Mesenchymal stem cell (in vitro differentiated cells and primary cell): ENCODE measurements around the gene NMNAT3.

Source experiments
- DNase-seq: peaks from one replicate; pipeline ENCODE4 v3.0.0-alpha.2; 2013
- H2AFZ ChIP-seq: one replicate; pipeline ENCODE4 v1.6.1; 2013; ENCODE audit warnings: low read depth, mild to moderate bottlenecking, control low read depth, inconsistent platforms, low read length, moderate library complexity
- H2AK5ac ChIP-seq: 2 replicates; pipeline ENCODE4 v1.6.1; 2013; ENCODE audit warnings: low read length, moderate library complexity, mild to moderate bottlenecking, inconsistent platforms; ENCODE audit not compliant: severe bottlenecking
- H2BK120ac ChIP-seq: one replicate; pipeline ENCODE4 v1.6.1; 2013; ENCODE audit warnings: low read depth, mild to moderate bottlenecking, inconsistent platforms, low read length, moderate library complexity
- H2BK12ac ChIP-seq, 2 experiments: one replicate each; pipeline ENCODE4 v1.6.1; 2013; ENCODE audit warnings: inconsistent platforms in 2 of 2, low read length in 2 of 2, mild to moderate bottlenecking in 2 of 2, moderate library complexity in 2 of 2, control low read depth in 1 of 2
- H2BK15ac ChIP-seq: one replicate; pipeline ENCODE4 v1.6.1; 2013; ENCODE audit warnings: mild to moderate bottlenecking, low read depth, inconsistent platforms; ENCODE audit not compliant: poor library complexity, severe bottlenecking
- H2BK5ac ChIP-seq: 2 replicates; pipeline ENCODE4 v1.6.1; 2013; ENCODE audit warnings: low read depth, mild to moderate bottlenecking, low read length, control low read depth, inconsistent platforms; ENCODE audit not compliant: poor library complexity, severe bottlenecking
- H3K14ac ChIP-seq, 2 experiments: one replicate each; pipeline ENCODE4 v1.6.1; 2013; ENCODE audit warnings: inconsistent platforms in 2 of 2, low read length in 2 of 2, control low read depth in 1 of 2, mild to moderate bottlenecking in 1 of 2, moderate library complexity in 1 of 2
- H3K18ac ChIP-seq, 2 experiments: one replicate each; pipeline ENCODE4 v1.6.1; 2013; ENCODE audit warnings: inconsistent platforms in 2 of 2, low read length in 2 of 2, control low read depth in 1 of 2, low read depth in 1 of 2, mild to moderate bottlenecking in 1 of 2
- H3K23ac ChIP-seq, 2 experiments: one replicate each; pipeline ENCODE4 v1.6.1; 2013; ENCODE audit warnings: inconsistent platforms in 2 of 2, low read length in 2 of 2, mild to moderate bottlenecking in 2 of 2, moderate library complexity in 2 of 2, control low read depth in 1 of 2
- H3K27ac ChIP-seq: 2 replicates; pipeline ENCODE4 v1.5.1; 2013; ENCODE audit warnings: mild to moderate bottlenecking, moderate library complexity, low read length, control low read depth, inconsistent platforms; ENCODE audit not compliant: poor library complexity, severe bottlenecking
- H3K27me3 ChIP-seq, 2 experiments: 2 replicates each; pipeline versions ENCODE4 v1.6.1 to v1.7.0; 2013; ENCODE audit warnings: low read length in 2 of 2, mild to moderate bottlenecking in 2 of 2, moderate library complexity in 2 of 2, control low read depth in 1 of 2, inconsistent platforms in 1 of 2; ENCODE audit not compliant: control insufficient read depth in 1 of 2, insufficient read depth in 1 of 2
- H3K36me3 ChIP-seq, 2 experiments: 2 replicates each; pipeline versions ENCODE4 v1.6.1 to v1.7.0; 2013; ENCODE audit warnings: low read length in 2 of 2, control low read depth in 1 of 2, inconsistent platforms in 1 of 2, low read depth in 1 of 2, mild to moderate bottlenecking in 1 of 2; ENCODE audit not compliant: insufficient read depth in 2 of 2, control insufficient read depth in 1 of 2
- H3K4ac ChIP-seq, 2 experiments: one replicate each; pipeline ENCODE4 v1.6.1; 2013; ENCODE audit warnings: inconsistent platforms in 2 of 2, low read length in 2 of 2, mild to moderate bottlenecking in 2 of 2, moderate library complexity in 2 of 2, control low read depth in 1 of 2, low read depth in 1 of 2
- H3K4me1 ChIP-seq: 2 replicates; pipeline ENCODE4 v1.6.1; 2013; ENCODE audit warnings: low read depth, low read length, control low read depth; ENCODE audit not compliant: control insufficient read depth, insufficient read depth
- H3K4me2 ChIP-seq: 2 replicates; pipeline ENCODE4 v1.6.1; 2013; ENCODE audit warnings: low read length, mild to moderate bottlenecking, inconsistent platforms; ENCODE audit not compliant: poor library complexity, severe bottlenecking
- H3K4me3 ChIP-seq, 2 experiments: 2 replicates each; pipeline versions ENCODE4 v1.5.1 to v1.7.0; 2013; ENCODE audit warnings: low read length in 2 of 2, mild to moderate bottlenecking in 2 of 2, control low read depth in 1 of 2, low read depth in 1 of 2; ENCODE audit not compliant: insufficient read depth in 1 of 2
- H3K79me1 ChIP-seq: replicated peaks from 2 replicates; pipeline ENCODE4 v1.6.1; 2013; ENCODE audit warnings: mild to moderate bottlenecking, control low read depth, low read length, inconsistent platforms; ENCODE audit not compliant: poor library complexity, severe bottlenecking
- H3K9ac ChIP-seq: 2 replicates; pipeline ENCODE4 v1.7.0; 2013; ENCODE audit warnings: mild to moderate bottlenecking, low read length, moderate library complexity
- H3K9me3 ChIP-seq: 2 replicates; pipeline ENCODE4 v1.7.0; 2013; ENCODE audit warnings: mild to moderate bottlenecking, low read length; ENCODE audit not compliant: control insufficient read depth
- H4K8ac ChIP-seq: one replicate; pipeline ENCODE4 v1.6.1; 2013; ENCODE audit warnings: inconsistent platforms, mild to moderate bottlenecking, low read length, moderate library complexity
- H4K91ac ChIP-seq: one replicate; pipeline ENCODE4 v1.6.1; 2013; ENCODE audit warnings: mild to moderate bottlenecking, low read length, inconsistent platforms
- WGBS: methylation state at CpG from one replicate; pipeline ENCODE4 v1.1.7; 2013; ENCODE audit warnings: mixed read lengths; 5-methylcytosine and 5-hydroxymethylcytosine counted together

The NMNAT3 gene

GRCh38 chr3:139671863-139672646, 5.7 kb downstream of the NMNAT3 start:
- H2BK5ac ChIP-seq: no peak overlapping the region
- no peak overlapping the region for H3K23ac ChIP-seq
- H3K4me2 ChIP-seq: no peak overlapping the region
- H3K9ac ChIP-seq: no peak overlapping the region
- no peak overlapping the region for H2BK12ac ChIP-seq
- H3K36me3 ChIP-seq: no peaks in the 10 kb centered on the region
- 57% methylated on average over 7 of the region's 7 CpGs for WGBS
- H2AK5ac ChIP-seq: no peak overlapping the region
- no peak overlapping the region for H3K4me3 ChIP-seq
- H3K4me1 ChIP-seq: peaks cover under 1% of the 10 kb centered on the region
- H3K9me3 ChIP-seq: no peaks in the 10 kb centered on the region
- no peak overlapping the region for H4K91ac ChIP-seq
- DNase-seq: no peak
- H3K27ac ChIP-seq: no peak overlapping the region
- no peaks in the 10 kb centered on the region for H3K79me1 ChIP-seq
- H2BK120ac ChIP-seq: no peak overlapping the region
- H2AFZ ChIP-seq: no peak overlapping the region
- no peak overlapping the region for H2BK15ac ChIP-seq
- peaks cover 16 to 29% of the 10 kb centered on the region in 2 experiments for H3K27me3 ChIP-seq
- no peak overlapping the region for H3K18ac ChIP-seq
- no peak overlapping the region for H4K8ac ChIP-seq
- H3K14ac ChIP-seq: no peak overlapping the region
- H3K4ac ChIP-seq: no peak overlapping the region

- no peak overlapping the region for H2BK12ac ChIP-seq
- H2AK5ac ChIP-seq: no peak overlapping the region
- DNase-seq: no peak
- H4K8ac ChIP-seq: no peak overlapping the region
- no peak overlapping the region for H4K91ac ChIP-seq
- no peak overlapping the region for H3K14ac ChIP-seq
- no peak overlapping the region for H3K9ac ChIP-seq
- no peak overlapping the region for H3K4me2 ChIP-seq
- no peaks in the 10 kb centered on the region for H3K4me1 ChIP-seq
- H3K4me3 ChIP-seq: no peak overlapping the region
- no peak overlapping the region for H3K27ac ChIP-seq
- H2BK15ac ChIP-seq: no peak overlapping the region
- no peaks in the 10 kb centered on the region for H3K9me3 ChIP-seq
- no peak overlapping the region for H2BK120ac ChIP-seq
- no peaks in the 10 kb centered on the region for H3K79me1 ChIP-seq
- H2AFZ ChIP-seq: no peak overlapping the region
- H3K27me3 ChIP-seq: peaks cover 9 to 19% of the 10 kb centered on the region in 2 experiments
- 98% methylated on average over 2 of the region's 2 CpGs for WGBS
- H3K4ac ChIP-seq: no peak overlapping the region
- H2BK5ac ChIP-seq: no peak overlapping the region
- H3K23ac ChIP-seq: no peak overlapping the region
- no peaks in the 10 kb centered on the region for H3K36me3 ChIP-seq
- H3K18ac ChIP-seq: no peak overlapping the region
Measured at GRCh38 chr3:139671107-139671506, 6.7 kb downstream of the NMNAT3 start.

- no peak overlapping the region for H4K91ac ChIP-seq
- H2BK120ac ChIP-seq: no peak overlapping the region
- H3K4ac ChIP-seq: no peak overlapping the region
- H4K8ac ChIP-seq: no peak overlapping the region
- no peak for DNase-seq
- H3K4me2 ChIP-seq: no peak overlapping the region
- H3K4me3 ChIP-seq: no peak overlapping the region
- no peaks in the 10 kb centered on the region for H3K4me1 ChIP-seq
- H3K14ac ChIP-seq: no peak overlapping the region
- H3K9ac ChIP-seq: no peak overlapping the region
- no peaks in the 10 kb centered on the region for H3K79me1 ChIP-seq
- H3K23ac ChIP-seq: no peak overlapping the region
- peaks cover 8 to 14% of the 10 kb centered on the region in 2 experiments for H3K27me3 ChIP-seq
- no peak overlapping the region for H3K18ac ChIP-seq
- H2BK15ac ChIP-seq: no peak overlapping the region
- no peaks in the 10 kb centered on the region for H3K9me3 ChIP-seq
- 77% methylated on average over 4 of the region's 4 CpGs for WGBS
- H2BK12ac ChIP-seq: no peak overlapping the region
- no peak overlapping the region for H2AFZ ChIP-seq
- H2BK5ac ChIP-seq: no peak overlapping the region
- no peak overlapping the region for H3K27ac ChIP-seq
- H2AK5ac ChIP-seq: no peak overlapping the region
- no peaks in the 10 kb centered on the region for H3K36me3 ChIP-seq
Measured at GRCh38 chr3:139670196-139670595, 7.6 kb downstream of the NMNAT3 start.

DNA sequence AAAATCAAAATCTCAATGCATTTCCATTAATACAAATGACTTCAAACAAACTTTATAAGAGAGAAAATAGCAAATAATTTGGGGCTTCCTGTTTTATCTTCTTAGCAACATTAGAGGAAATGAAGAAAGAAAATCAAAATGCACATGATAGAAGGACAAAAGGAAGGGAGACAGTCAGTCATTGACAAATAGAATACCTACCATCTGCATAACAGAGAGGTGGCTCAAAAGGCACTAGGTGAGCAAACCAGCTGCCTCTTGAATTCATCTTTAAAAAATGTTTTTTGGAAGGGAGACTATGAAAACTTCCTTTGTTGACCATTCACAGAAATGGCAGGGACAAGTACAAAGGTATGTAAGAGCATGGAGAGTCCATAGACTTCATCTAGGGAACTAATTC, 9.4 kb downstream of the NMNAT3 start:
- Histone ChIP-seq H3K9ac (no peak overlapping the region), H3K14ac (no peak overlapping the region), H4K91ac (no peak overlapping the region), H3K27me3 (peaks cover 5 to 8% of the 10 kb centered on the region in 2 experiments), H3K9me3 (no peaks in the 10 kb centered on the region), H3K27ac (no peak overlapping the region), H3K4me2 (no peak overlapping the region), H4K8ac (no peak overlapping the region), H2AK5ac (no peak overlapping the region), H3K18ac (no peak overlapping the region), H3K4me3 (no peak overlapping the region), H3K4me1 (no peaks in the 10 kb centered on the region), H2BK5ac (no peak overlapping the region), H3K36me3 (no peaks in the 10 kb centered on the region), H2AFZ (no peak overlapping the region), H3K4ac (no peak overlapping the region), H2BK15ac (no peak overlapping the region), H2BK120ac (no peak overlapping the region), H3K79me1 (no peaks in the 10 kb centered on the region), H3K23ac (no peak overlapping the region), H2BK12ac (no peak overlapping the region)
- no peak for DNase-seq
